HG03469 (cell line): Measurements from ENCODE around the gene GPR156.
"Not testable (repeated sequence)": the region's sequence is repeated elsewhere in the genome, so short reads cannot be mapped to it uniquely, and the experiment has no call there.

Source experiments
- ATAC-seq: cut with Tn5 transposase; IDR thresholded peaks from one replicate; pipeline ENCODE4 v1.9.1; 2021; ENCODE audit warnings: mild to moderate bottlenecking, moderate library complexity, moderate number of reproducible peaks; ENCODE audit not compliant: unreplicated experiment

The GPR156 gene

DNA sequence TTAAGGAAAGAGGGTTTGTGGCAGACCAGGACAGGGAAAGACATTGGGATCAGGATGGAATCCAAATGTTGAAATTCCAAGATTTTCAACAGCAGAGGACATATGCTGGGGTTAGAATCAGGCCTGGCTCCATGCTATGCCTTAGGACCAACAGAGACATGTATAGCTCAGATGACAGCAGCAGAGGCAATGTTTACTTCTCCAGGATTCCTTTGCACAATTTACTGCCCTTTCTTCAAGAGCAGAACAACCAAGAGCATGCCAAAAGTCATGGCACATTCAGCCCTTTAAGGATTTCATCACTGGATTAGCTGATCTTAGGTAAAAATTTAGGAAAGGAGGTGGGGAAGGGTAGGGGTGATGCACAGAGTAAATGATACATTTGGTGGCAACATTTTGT lies 121.2 kb downstream of the GPR156 start:
- no peak for ATAC-seq

GRCh38 chr3:120163026-120163425 lies 122.0 kb downstream of the GPR156 start:
- no peak for ATAC-seq

GRCh38 chr3:120162400-120162799 lies 122.6 kb downstream of the GPR156 start:
- no peak for ATAC-seq

DNA sequence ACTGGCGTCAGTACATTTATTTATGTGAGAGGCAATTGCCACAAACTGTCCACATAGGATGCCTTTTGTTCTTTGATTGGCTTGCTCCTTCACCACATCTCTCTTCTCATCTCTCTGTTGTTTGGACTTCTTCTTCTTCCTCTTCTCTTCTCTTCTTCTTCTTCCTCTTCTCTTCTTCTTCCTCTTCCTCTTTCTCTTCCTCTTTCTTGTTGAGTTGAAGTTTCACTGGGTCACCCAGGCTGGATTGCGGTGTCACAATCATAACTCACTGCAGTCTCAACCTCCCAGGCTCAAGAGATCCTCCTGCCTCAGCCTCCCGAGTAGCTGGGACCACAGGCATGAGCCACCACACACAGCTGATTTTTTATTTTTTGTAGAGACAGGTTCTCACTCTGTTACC lies 123.1 kb downstream of the GPR156 start:
- no peak for ATAC-seq

DNA sequence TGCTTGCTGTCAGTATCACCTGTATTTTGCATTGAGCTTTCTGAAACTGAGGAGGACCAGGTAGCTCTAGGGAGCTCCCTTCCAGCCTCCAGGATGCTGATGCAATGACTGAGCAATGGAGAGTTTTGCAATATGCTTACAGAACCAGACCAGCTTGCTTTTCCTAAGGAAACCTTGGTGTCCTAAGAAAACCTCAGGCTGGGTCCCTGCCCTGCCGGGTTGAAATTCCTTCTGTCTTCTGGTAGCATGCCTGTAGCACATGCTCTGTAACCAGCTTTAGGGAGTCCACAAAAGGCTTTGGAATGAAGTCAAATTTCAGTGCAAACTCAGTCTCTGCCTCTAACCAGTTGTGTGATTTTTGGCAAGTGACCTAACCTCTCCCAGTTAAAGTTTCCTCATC lies 125.0 kb downstream of the GPR156 start:
- no peak for ATAC-seq

DNA sequence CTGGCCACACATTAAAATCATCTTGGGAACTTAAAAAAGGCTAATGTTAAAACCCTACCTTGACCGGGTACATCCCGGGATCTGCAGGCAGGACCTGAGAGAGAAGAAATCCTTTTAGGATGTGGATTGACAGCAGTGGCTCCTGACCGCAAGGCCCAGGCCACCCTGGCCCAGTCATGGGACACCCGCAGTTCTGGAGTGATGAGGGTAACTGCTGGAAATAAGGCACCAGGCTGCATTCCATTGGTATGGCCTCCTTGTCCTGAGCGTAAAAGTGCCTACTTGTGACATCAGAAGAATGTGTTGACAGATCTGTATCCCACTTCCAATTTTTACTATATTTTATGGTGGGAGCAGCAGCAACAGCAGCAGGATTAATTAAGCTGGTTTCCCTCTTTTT lies 127.3 kb downstream of the GPR156 start:
- ATAC-seq = no peak

GRCh38 chr3:120157113-120157512 lies 127.9 kb downstream of the GPR156 start:
- ATAC-seq = no peak

DNA sequence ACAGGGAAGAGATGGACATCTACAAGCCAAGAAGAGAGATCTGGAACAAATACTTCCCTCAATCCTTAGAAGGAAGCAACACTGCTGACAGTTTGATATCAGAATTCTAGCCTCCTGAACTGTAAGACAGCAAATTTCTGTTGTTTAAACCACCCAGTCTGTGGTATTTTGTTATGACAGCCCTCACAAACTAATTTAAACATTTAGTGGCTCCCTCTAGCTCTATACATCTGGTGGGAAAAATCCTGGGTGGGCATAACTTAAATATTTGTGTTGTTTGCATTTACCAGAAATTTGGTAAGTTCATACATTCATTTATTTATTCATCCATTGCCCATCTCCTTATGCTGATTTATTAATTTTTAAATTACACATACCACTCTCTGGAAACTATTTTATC lies 128.3 kb downstream of the GPR156 start:
- ATAC-seq = no peak

GRCh38 chr3:120155694-120156093 lies 129.3 kb downstream of the GPR156 start:
- ATAC-seq = not testable (repeated sequence)

GRCh38 chr3:120155108-120155507 lies 129.9 kb downstream of the GPR156 start:
- no peak for ATAC-seq

DNA sequence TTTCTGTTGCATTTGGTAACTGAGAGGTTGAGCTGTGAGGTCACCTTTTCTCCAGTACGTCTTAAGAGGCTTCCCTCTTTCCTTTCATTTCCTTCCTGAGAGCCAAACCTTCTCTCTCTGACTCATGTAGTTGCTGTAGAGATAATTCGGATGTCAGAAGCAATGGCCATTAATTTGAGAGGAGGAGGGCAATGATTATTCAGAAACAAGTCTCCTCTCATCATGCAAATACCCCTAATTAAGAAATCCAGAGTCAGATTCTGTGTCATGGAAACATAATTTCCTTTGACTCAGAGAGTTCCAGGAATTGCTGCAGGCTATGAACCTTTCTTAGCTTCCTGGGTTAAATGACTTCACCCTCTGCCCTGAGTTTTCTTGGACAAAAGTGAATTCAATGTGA lies 131.7 kb downstream of the GPR156 start:
- no peak for ATAC-seq

- ATAC-seq = no peak
Measured at GRCh38 chr3:120151791-120152190, 133.2 kb downstream of the GPR156 start.

DNA sequence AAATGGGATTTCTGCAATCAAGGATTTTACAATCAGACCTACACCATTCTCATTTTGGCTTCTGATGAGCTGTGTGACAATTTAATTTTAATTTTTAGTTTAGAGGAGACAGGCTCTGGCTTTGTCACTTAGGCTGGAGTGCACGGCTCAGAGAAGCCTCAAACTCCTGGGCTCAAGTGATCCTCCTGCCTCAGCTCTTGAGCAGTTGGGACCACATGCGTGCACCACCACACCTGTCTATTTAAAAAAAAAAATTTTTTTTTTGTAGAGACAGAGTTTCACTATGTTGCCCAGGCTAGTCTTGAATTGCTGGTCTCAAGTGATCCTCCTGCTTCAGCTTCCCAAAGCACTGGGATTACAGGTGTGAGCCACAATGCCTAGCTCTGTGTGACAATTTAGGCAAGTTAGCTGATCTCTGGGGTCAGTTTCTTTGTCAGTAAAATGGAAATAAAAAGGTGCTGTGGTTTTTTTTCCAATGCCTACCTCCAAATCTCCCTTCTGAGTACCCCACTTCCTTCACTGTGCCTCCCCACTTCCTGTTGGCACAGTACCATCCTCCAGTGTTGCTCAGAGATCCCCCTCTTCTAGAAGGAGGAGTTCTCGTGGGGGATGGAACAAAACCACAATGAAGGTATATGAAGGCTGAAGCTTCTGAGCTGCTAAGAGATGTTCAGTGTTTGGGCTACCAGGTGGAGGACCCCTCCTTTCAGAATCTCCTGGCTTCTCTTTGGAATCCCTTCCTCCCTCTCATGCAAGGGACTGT lies 136.7 kb downstream of the GPR156 start:
- no peak for ATAC-seq

GRCh38 chr3:120147072-120147871 lies 137.8 kb downstream of the GPR156 start:
- ATAC-seq = no peak

DNA sequence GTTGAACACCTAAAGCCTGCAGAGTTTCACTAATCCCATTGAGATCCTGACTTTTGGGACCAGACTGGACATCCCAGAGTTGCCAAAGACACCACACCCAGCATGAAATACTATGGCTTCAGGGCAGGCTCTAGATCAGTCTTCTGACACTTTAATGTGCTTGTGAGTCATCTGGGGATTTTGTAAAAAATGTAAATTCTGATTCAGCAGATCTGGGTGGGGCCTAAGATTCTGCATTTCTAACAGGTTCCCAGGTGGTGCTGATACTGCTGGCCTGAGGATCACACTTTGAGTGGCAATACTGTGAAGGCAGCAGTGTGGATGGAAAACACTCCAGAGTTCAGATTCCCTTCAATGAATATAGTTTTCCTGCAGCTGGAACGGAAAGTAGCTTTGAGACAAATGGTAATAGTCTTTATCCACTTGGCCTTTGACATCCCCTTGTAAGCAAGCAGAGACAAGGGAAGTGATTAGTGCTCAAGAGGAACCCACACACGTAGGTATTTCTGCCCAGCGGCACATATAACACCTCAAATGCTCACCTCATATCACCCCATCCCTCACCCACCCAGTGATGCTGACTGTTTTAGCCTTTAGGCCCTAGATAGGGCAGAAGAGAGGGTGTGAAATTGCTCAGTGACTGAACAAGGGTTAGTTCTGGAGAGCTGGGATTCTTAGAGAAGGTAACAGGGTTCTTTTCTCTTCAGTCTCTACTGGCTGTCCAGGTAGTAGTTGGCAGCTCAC lies 139.3 kb downstream of the GPR156 start:
- peak; percentile 44 for ATAC-seq

GRCh38 chr3:120144267-120144666 lies 140.8 kb downstream of the GPR156 start:
- no peak for ATAC-seq

- no peak for ATAC-seq
Measured at GRCh38 chr3:120143676-120144075, 141.3 kb downstream of the GPR156 start.

DNA sequence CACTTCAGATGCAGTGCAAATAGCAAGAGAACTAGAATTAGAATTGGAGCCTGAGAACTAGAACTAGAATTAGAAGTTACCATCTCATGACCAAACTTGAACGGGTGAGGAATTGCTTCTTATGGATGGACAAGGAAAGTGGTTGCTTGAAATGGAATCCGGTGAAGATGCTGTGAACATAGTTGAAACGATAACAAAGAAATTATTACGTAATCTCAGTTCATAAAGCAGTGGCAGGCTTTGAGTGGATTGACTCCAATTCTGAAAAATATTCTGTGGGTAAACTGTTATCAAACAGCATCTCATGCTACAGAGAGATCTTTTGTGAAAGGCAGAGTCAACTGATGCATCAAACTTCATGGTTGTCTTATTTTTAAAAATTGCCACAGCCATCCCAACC lies 142.8 kb downstream of the GPR156 start:
- ATAC-seq = no peak

GRCh38 chr3:120140098-120140742 lies 144.8 kb downstream of the GPR156 start:
- ATAC-seq = no peak

DNA sequence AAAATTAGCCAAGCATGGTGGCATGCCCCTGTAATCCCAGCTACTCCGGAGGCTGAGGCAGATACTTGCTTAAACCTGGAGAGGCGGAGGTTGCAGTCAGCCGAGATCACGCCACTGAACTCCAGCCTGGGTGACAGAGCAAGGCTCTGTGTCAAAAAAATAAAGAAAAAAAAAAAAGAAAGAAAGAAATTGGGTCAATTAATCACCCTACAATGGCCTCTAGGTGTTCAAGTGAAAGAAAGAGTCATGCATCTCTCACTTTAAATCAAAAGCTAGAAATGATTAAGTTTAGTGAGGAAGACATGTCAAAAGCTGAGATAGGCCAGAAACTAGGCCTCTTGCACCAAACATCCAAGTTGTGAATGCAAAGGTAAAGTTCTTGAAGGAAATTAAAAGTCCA lies 145.9 kb downstream of the GPR156 start:
- ATAC-seq = no peak

GRCh38 chr3:120137548-120137947 lies 147.5 kb downstream of the GPR156 start:
- ATAC-seq = no peak
